Measurements from ENCODE around the gene PDGFA. TPM values are rescaled to one million over a fixed set of nuclear protein-coding genes. Genes with fewer than 3 reads are reported as not detected.

Gene PDGFA
- total and polyA plus RNA-seq, 3 donors from 2014 or later = 7.2 to 13.8 (median 13.8) TPM

GRCh38 chr7:459584-460373 lies 59.9 kb downstream of the PDGFA start:
- TF ChIP-seq POLR2A (IDR thresholded peaks at IDR 0.05) (no peak), CTCF (IDR thresholded peaks at IDR 0.05) (no peak)
- no peaks in the 10 kb centered on the region for H3K9me3 ChIP-seq

GRCh38 chr7:458511-459245 lies 61.0 kb downstream of the PDGFA start:
- Histone ChIP-seq H3K4me3 (no peak overlapping the region), H3K4me1 (peaks cover 14% of the 10 kb centered on the region), H3K27me3 (no peaks in the 10 kb centered on the region), H3K27ac (no peak overlapping the region), H3K36me3 (ENCODE audit: low read depth, missing control alignments) (no peaks in the 10 kb centered on the region), H3K9me3 (no peaks in the 10 kb centered on the region)
- 85 to 92% methylated on average over 4 to 9 of the region's 9 CpGs for WGBS, 2 donors
- TF ChIP-seq POLR2A (IDR thresholded peaks at IDR 0.05) = no peak
- TF ChIP-seq CTCF (IDR thresholded peaks at IDR 0.05) = no peak
- intact Hi-C loops (cut with DNase I; ENCODE audit: low total_unique reads) = no loop called here
- no peak for DNase-seq

More at GRCh38 chr7:459584-460373, 59.9 kb downstream of the PDGFA start:
- no peak overlapping the region for H3K27ac ChIP-seq
- peaks cover 19% of the 10 kb centered on the region for H3K4me1 ChIP-seq
- intact Hi-C loops (cut with DNase I; ENCODE audit: low total_unique reads) = no loop called here
- no peaks in the 10 kb centered on the region for H3K36me3 ChIP-seq (ENCODE audit: low read depth, missing control alignments)
- WGBS, 2 donors = 71 to 86% methylated on average over 3 to 6 of the region's 6 CpGs
- no peak overlapping the region for H3K4me3 ChIP-seq
- H3K27me3 ChIP-seq = no peaks in the 10 kb centered on the region
- DNase-seq = no peak

- no peak for DNase-seq
- Histone ChIP-seq H3K9me3 (no peaks in the 10 kb centered on the region), H3K27ac (no peak overlapping the region), H3K4me3 (no peak overlapping the region), H3K4me1 (peaks cover 17% of the 10 kb centered on the region), H3K27me3 (no peaks in the 10 kb centered on the region), H3K36me3 (ENCODE audit: low read depth, missing control alignments) (no peaks in the 10 kb centered on the region)
- intact Hi-C loops (cut with DNase I; ENCODE audit: low total_unique reads) = no loop called here
- no peak for TF ChIP-seq CTCF (IDR thresholded peaks at IDR 0.05)
- no peak for TF ChIP-seq POLR2A (IDR thresholded peaks at IDR 0.05)
- 79 to 88% methylated on average over 17 to 30 of the region's 30 CpGs for WGBS, 2 donors
Observed at GRCh38 chr7:457814-458510, 61.7 kb downstream of the PDGFA start.

- 40 to 46% methylated on average over 21 to 42 of the region's 42 CpGs for WGBS, 2 donors
- H3K4me3 ChIP-seq = no peak overlapping the region
- H3K36me3 ChIP-seq (ENCODE audit: low read depth, missing control alignments) = no peaks in the 10 kb centered on the region
- H3K27ac ChIP-seq = no peak overlapping the region
- peaks cover 19% of the 10 kb centered on the region for H3K4me1 ChIP-seq
- intact Hi-C loops (cut with DNase I; ENCODE audit: low total_unique reads) = no loop called here
- no peaks in the 10 kb centered on the region for H3K9me3 ChIP-seq
- H3K27me3 ChIP-seq = no peaks in the 10 kb centered on the region
- peak; percentile 63 for DNase-seq
- TF ChIP-seq POLR2A (IDR thresholded peaks at IDR 0.05) (no peak), CTCF (IDR thresholded peaks at IDR 0.05) (no peak)
Observed at GRCh38 chr7:455110-455928, 64.3 kb downstream of the PDGFA start.
